Measurements from ENCODE around the gene GJD4. TPM values are rescaled to one million over a fixed set of nuclear protein-coding genes. Genes with fewer than 3 reads are reported as not detected.

GJD4 gene
- total and polyA plus RNA-seq, 10 donors = 0.03 to 0.10 TPM; not detected in 8

GRCh38 chr10:35613107-35613440 is 7.9 kb downstream of the GJD4 start:
- WGBS, 5 donors = 66 to 90% (median 83%) methylated on average over 2 of the region's 2 CpGs
- no peak for TF ChIP-seq CTCF (IDR thresholded peaks at IDR 0.05 in 8 of 11, conservative IDR thresholded peaks at IDR 0.05 in 3 of 11)
- no peak for TF ChIP-seq POLR2A (IDR thresholded peaks at IDR 0.05)
- TF ChIP-seq POLR2AphosphoS5 (IDR thresholded peaks at IDR 0.05) = no peak

GRCh38 chr10:35613597-35614226 is 8.6 kb downstream of the GJD4 start:
- Histone ChIP-seq H3K9me3 (peaks cover 0 to 12% (median under 1%) of the 10 kb centered on the region in 8 donors), H3K4me1 (no peaks in the 10 kb centered on the region), H3K27ac (no peak overlapping the region), H3K4me3 (no peak overlapping the region), H3K27me3 (replicated peaks in 1 of 7) (peaks cover 0 to 56% (median 1%) of the 10 kb centered on the region in 7 donors), H3K36me3 (no peaks in the 10 kb centered on the region)
- DNase-seq = no peak
- TF ChIP-seq CTCF (IDR thresholded peaks at IDR 0.05 in 8 of 11, conservative IDR thresholded peaks at IDR 0.05 in 3 of 11) = peak in 5 of 11 experiments; percentile 15 to 35 (median 23)
- TF ChIP-seq POLR2A (IDR thresholded peaks at IDR 0.05) = no peak
- WGBS, 5 donors = 55 to 66% (median 59%) methylated on average over 8 of the region's 8 CpGs
- intact Hi-C loops (cut with DNase I; ENCODE audit: low total_unique reads) = no loop called here

More at GRCh38 chr10:35613107-35613440, 7.9 kb downstream of the GJD4 start:
- peaks cover 0 to 4% (median 3%) of the 10 kb centered on the region in 6 donors for H3K4me1 ChIP-seq
- peaks cover 0 to 12% (median 0%) of the 10 kb centered on the region in 8 donors for H3K9me3 ChIP-seq
- H3K27ac ChIP-seq = no peak overlapping the region
- no peak overlapping the region for H3K4me3 ChIP-seq
- no peak for DNase-seq
- H3K36me3 ChIP-seq = no peaks in the 10 kb centered on the region
- intact Hi-C loops (cut with DNase I; ENCODE audit: low total_unique reads) = no loop called here
- peaks cover 3 to 62% (median 8%) of the 10 kb centered on the region in 7 donors for H3K27me3 ChIP-seq (replicated peaks in 1 of 7)

- intact Hi-C loops (cut with DNase I; ENCODE audit: low total_unique reads) = no loop called here
- no peak overlapping the region for H3K27ac ChIP-seq
- H3K36me3 ChIP-seq = no peaks in the 10 kb centered on the region
- WGBS, 5 donors = 50 to 69% (median 59%) methylated on average over 5 of the region's 5 CpGs
- no peak overlapping the region for H3K4me3 ChIP-seq
- peaks cover 0 to 50% (median 0%) of the 10 kb centered on the region in 7 donors for H3K27me3 ChIP-seq (replicated peaks in 1 of 7)
- TF ChIP-seq CTCF (IDR thresholded peaks at IDR 0.05 in 8 of 11, conservative IDR thresholded peaks at IDR 0.05 in 3 of 11) (no peak), POLR2A (IDR thresholded peaks at IDR 0.05) (no peak), POLR2AphosphoS5 (IDR thresholded peaks at IDR 0.05) (no peak)
- no peaks in the 10 kb centered on the region for H3K4me1 ChIP-seq
- H3K9me3 ChIP-seq = peaks cover 0 to 12% (median 3%) of the 10 kb centered on the region in 8 donors
- no peak for DNase-seq
These were observed 9.2 kb downstream of the GJD4 start for GRCh38 chr10:35614312-35614711.

GRCh38 chr10:35626971-35627507 is 21.9 kb downstream of the GJD4 start:
- TF ChIP-seq POLR2AphosphoS5 (IDR thresholded peaks at IDR 0.05) (no peak), POLR2A (IDR thresholded peaks at IDR 0.05) (no peak), CTCF (IDR thresholded peaks at IDR 0.05 in 8 of 11, conservative IDR thresholded peaks at IDR 0.05 in 3 of 11) (no peak)
- WGBS, 5 donors = 88 to 94% (median 92%) methylated on average over 6 of the region's 6 CpGs
- no peaks in the 10 kb centered on the region for H3K4me1 ChIP-seq
- H3K27me3 ChIP-seq (replicated peaks in 1 of 7) = peaks cover 0 to 10% (median 0%) of the 10 kb centered on the region in 7 donors
- no peaks in the 10 kb centered on the region for H3K36me3 ChIP-seq
- peaks cover 0 to 5% (median 0%) of the 10 kb centered on the region in 8 donors for H3K9me3 ChIP-seq
- intact Hi-C loops (cut with DNase I; ENCODE audit: low total_unique reads) = no loop called here
- H3K4me3 ChIP-seq = no peak overlapping the region
- DNase-seq = no peak
- H3K27ac ChIP-seq = no peak overlapping the region
